Measurements from ENCODE around the gene IL22.

The IL22 gene

GRCh38 chr12:68206446-68206845 lies 47.0 kb downstream of the IL22 start:
- TF ChIP-seq CTCF (IDR thresholded peaks at IDR 0.05; ENCODE audit: poor library complexity, severe bottlenecking) = no peak
- no peak for ATAC-seq (ENCODE audit: low read depth)
- no peaks in the 10 kb centered on the region for H3K36me3 ChIP-seq (ENCODE audit: low read depth)
- H3K9me3 ChIP-seq (ENCODE audit: severe bottlenecking) = no peaks in the 10 kb centered on the region
- no peak overlapping the region for H3K4me3 ChIP-seq (ENCODE audit: severe bottlenecking)
- no peaks in the 10 kb centered on the region for H3K27me3 ChIP-seq (ENCODE audit: insufficient read depth, poor library complexity, severe bottlenecking)
- H3K27ac ChIP-seq (ENCODE audit: poor library complexity, severe bottlenecking) = no peak overlapping the region
- H3K4me1 ChIP-seq (ENCODE audit: insufficient read depth, poor library complexity, severe bottlenecking) = no peaks in the 10 kb centered on the region
- no peak for DNase-seq (ENCODE audit: low spot score)

- Histone ChIP-seq H3K36me3 (ENCODE audit: low read depth) (no peaks in the 10 kb centered on the region), H3K9me3 (ENCODE audit: severe bottlenecking) (no peaks in the 10 kb centered on the region), H3K27me3 (ENCODE audit: insufficient read depth, poor library complexity, severe bottlenecking) (no peaks in the 10 kb centered on the region), H3K27ac (ENCODE audit: poor library complexity, severe bottlenecking) (no peak overlapping the region), H3K4me1 (ENCODE audit: insufficient read depth, poor library complexity, severe bottlenecking) (no peaks in the 10 kb centered on the region), H3K4me3 (ENCODE audit: severe bottlenecking) (no peak overlapping the region)
- ATAC-seq (ENCODE audit: low read depth) (no peak), DNase-seq (ENCODE audit: low spot score) (no peak)
- no peak for TF ChIP-seq CTCF (IDR thresholded peaks at IDR 0.05; ENCODE audit: poor library complexity, severe bottlenecking)
Measured at GRCh38 chr12:68203460-68203875, 49.9 kb downstream of the IL22 start.

- Histone ChIP-seq H3K9me3 (ENCODE audit: severe bottlenecking) (no peaks in the 10 kb centered on the region), H3K27ac (ENCODE audit: poor library complexity, severe bottlenecking) (no peak overlapping the region), H3K4me3 (ENCODE audit: severe bottlenecking) (no peak overlapping the region), H3K36me3 (ENCODE audit: low read depth) (no peaks in the 10 kb centered on the region), H3K27me3 (ENCODE audit: insufficient read depth, poor library complexity, severe bottlenecking) (no peaks in the 10 kb centered on the region), H3K4me1 (ENCODE audit: insufficient read depth, poor library complexity, severe bottlenecking) (no peaks in the 10 kb centered on the region)
- no peak for TF ChIP-seq CTCF (IDR thresholded peaks at IDR 0.05; ENCODE audit: poor library complexity, severe bottlenecking)
- DNase-seq (ENCODE audit: low spot score) = no peak
- ATAC-seq (ENCODE audit: low read depth) = no peak
Measured at GRCh38 chr12:68200854-68201253, 52.5 kb downstream of the IL22 start.

GRCh38 chr12:68199127-68199526 lies 54.3 kb downstream of the IL22 start:
- H3K4me3 ChIP-seq (ENCODE audit: severe bottlenecking) = no peak overlapping the region
- H3K27ac ChIP-seq (ENCODE audit: poor library complexity, severe bottlenecking) = no peak overlapping the region
- DNase-seq (ENCODE audit: low spot score) (no peak), ATAC-seq (ENCODE audit: low read depth) (no peak)
- no peak for TF ChIP-seq CTCF (IDR thresholded peaks at IDR 0.05; ENCODE audit: poor library complexity, severe bottlenecking)
- no peaks in the 10 kb centered on the region for H3K4me1 ChIP-seq (ENCODE audit: insufficient read depth, poor library complexity, severe bottlenecking)
- H3K36me3 ChIP-seq (ENCODE audit: low read depth) = no peaks in the 10 kb centered on the region
- no peaks in the 10 kb centered on the region for H3K27me3 ChIP-seq (ENCODE audit: insufficient read depth, poor library complexity, severe bottlenecking)
- H3K9me3 ChIP-seq (ENCODE audit: severe bottlenecking) = no peaks in the 10 kb centered on the region

GRCh38 chr12:68198507-68199086 lies 54.8 kb downstream of the IL22 start:
- Histone ChIP-seq H3K9me3 (ENCODE audit: severe bottlenecking) (no peaks in the 10 kb centered on the region), H3K27me3 (ENCODE audit: insufficient read depth, poor library complexity, severe bottlenecking) (no peaks in the 10 kb centered on the region), H3K27ac (ENCODE audit: poor library complexity, severe bottlenecking) (no peak overlapping the region), H3K4me1 (ENCODE audit: insufficient read depth, poor library complexity, severe bottlenecking) (no peaks in the 10 kb centered on the region), H3K4me3 (ENCODE audit: severe bottlenecking) (no peak overlapping the region), H3K36me3 (ENCODE audit: low read depth) (no peaks in the 10 kb centered on the region)
- TF ChIP-seq CTCF (IDR thresholded peaks at IDR 0.05; ENCODE audit: poor library complexity, severe bottlenecking) = no peak
- no peak for ATAC-seq (ENCODE audit: low read depth)
- no peak for DNase-seq (ENCODE audit: low spot score)

All from RWPE2 (cell line).